ENCODE data around the gene TBC1D30.

DNA sequence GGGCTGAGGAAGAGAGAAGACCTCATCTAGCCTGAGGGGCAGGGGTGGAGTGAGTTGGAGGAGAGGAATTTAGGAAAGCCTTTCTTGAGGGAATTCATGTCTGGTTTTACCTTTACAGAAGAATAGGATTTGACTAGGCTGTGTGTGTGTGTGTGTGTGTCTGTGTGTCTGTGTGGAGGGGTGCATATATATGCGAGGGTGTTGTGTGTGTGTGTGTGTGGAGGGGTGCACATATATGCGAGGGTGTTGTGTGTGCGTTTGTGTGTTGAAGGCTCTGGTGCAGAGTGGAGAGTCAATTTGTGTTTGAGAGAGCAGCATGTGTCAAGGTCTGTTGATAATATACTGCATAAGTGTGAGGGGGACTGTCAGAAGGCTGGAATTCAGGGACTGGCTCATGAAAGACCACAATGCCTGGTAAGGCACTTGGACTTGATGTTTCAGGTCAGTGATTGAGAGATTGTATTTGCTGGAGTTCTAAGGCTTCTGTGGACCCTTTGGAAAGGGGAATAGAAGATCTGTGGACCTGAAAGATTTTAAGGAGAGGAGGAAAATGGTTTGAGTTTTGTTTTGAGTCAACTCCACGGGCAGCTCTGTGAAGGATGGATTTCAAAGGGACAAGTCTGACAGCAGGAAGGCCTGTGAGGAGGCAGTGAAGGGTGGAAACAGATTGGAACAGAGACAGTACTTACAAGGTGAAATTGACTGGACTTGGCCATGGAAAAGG is 34.6 kb downstream of the TBC1D30 start:
- TF ChIP-seq, protein P1, sequence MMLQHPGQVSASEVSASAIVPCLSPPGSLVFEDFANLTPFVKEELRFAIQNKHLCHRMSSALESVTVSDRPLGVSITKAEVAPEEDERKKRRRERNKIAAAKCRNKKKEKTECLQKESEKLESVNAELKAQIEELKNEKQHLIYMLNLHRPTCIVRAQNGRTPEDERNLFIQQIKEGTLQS (IDR thresholded peaks at IDR 0.05): no peak
- TF ChIP-seq, protein P1 (CRISPR knock-in tag; conservative IDR thresholded peaks at IDR 0.05): no peak
- TF ChIP-seq GABPA (tag; conservative IDR thresholded peaks at IDR 0.05; ENCODE audit: low read depth): no peak
- TF ChIP-seq ARID2 (IDR thresholded peaks at IDR 0.05): no peak
- no peak for TF ChIP-seq MEIS2 (IDR thresholded peaks at IDR 0.05; ENCODE audit: partially characterized antibody)
